ENCODE measurements around the gene SYNE1. TPM values are rescaled to one million over a fixed set of nuclear protein-coding genes. Genes with fewer than 3 reads are reported as not detected.

Gene SYNE1
- total RNA-seq, 3 donors from 2014 or later (not counting 1 experiment from before 2014, with no cell fraction given), result 489 to 570 (median 498) TPM

DNA sequence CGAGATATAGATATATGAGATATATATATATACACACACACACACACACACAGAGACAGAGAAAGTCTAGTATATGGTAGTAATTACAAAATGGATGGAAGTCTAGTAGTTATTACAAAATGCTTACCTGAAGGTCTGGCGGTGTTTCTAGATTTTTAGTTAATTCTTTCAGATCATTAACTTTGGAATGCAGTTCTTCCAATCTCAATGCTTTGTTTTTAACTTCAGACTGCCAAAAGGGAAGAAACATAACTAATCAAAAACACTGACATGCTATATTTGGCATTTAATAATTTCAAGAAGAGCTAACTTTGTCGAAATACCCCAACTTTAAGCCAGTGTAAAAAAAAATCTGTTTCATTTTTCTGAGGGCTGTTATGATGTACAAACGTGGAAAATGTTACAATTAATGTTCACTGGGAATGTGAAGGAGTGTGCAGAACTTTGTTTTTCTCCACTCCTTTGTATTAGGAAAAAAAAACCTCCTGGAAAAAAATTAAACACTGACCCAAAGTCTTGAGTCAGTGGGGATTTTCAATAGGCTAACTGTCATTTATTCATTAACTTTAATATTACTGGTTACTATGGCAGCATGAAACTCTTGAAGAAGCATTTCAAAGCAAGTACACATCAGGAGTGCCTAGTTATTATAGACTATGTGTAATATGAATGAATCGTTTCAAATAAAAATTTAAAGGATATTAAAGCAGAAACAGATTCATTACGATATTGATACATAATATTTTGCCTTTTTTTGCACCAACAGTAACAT, 232.9 kb downstream of the SYNE1 start:
- Histone ChIP-seq H3K9me3 (ENCODE audit: control insufficient read depth, insufficient read depth, low read length) (no peaks in the 10 kb centered on the region), H3K27ac (ENCODE audit: low read length) (no peak overlapping the region), H3K27me3 (ENCODE audit: control insufficient read depth, insufficient read depth, low read length) (no peaks in the 10 kb centered on the region), H3K4me3 (ENCODE audit: low read length) (no peak overlapping the region), H3K36me3 (ENCODE audit: control insufficient read depth, insufficient read depth, low read length) (peaks cover 77% of the 10 kb centered on the region), H3K4me1 (ENCODE audit: control insufficient read depth, insufficient read depth, low read length) (no peaks in the 10 kb centered on the region)
- H3K27me3 Mint-ChIP-seq (ENCODE audit: low read depth in 2 of 2), result no peaks in the 10 kb centered on the region
- TF ChIP-seq, protein P1, sequence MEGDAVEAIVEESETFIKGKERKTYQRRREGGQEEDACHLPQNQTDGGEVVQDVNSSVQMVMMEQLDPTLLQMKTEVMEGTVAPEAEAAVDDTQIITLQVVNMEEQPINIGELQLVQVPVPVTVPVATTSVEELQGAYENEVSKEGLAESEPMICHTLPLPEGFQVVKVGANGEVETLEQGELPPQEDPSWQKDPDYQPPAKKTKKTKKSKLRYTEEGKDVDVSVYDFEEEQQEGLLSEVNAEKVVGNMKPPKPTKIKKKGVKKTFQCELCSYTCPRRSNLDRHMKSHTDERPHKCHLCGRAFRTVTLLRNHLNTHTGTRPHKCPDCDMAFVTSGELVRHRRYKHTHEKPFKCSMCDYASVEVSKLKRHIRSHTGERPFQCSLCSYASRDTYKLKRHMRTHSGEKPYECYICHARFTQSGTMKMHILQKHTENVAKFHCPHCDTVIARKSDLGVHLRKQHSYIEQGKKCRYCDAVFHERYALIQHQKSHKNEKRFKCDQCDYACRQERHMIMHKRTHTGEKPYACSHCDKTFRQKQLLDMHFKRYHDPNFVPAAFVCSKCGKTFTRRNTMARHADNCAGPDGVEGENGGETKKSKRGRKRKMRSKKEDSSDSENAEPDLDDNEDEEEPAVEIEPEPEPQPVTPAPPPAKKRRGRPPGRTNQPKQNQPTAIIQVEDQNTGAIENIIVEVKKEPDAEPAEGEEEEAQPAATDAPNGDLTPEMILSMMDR (IDR thresholded peaks at IDR 0.05), result no peak
- H3K4me1 Mint-ChIP-seq, result no peaks in the 10 kb centered on the region
- 100% methylated on average over 2 of the region's 6 CpGs for WGBS (ENCODE audit: insufficient coverage)
- intact Hi-C loops (cut with micrococcal nuclease), result no loop called here
- peaks cover 19% of the 10 kb centered on the region for H3K36me3 Mint-ChIP-seq
- ATAC-seq (no peak), DNase-seq (no peak)
- H3K9me3 Mint-ChIP-seq, result no peaks in the 10 kb centered on the region
- no peak overlapping the region for H3K27ac Mint-ChIP-seq
- H3K4me3 Mint-ChIP-seq, result no peak overlapping the region

DNA sequence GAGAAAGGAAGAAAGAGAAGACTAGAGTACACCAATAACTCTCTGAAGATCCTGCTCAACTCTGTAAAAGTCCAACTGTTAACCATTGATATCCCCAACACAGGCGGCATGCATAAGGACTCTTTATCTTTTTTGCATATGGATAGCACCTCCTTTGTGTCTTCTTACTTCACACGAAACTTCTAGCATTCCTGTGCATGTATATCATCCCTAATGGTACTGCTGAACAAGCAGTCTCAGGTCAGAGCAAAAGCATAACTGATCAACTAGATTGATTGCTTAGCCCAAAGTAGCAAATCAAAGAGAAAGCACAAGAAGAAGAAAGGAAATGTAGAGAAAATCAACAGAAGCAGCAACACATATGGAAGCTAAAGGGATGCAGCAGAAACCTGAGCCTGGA, 234.4 kb downstream of the SYNE1 start:
- Mint-ChIP-seq H3K9me3 (no peaks in the 10 kb centered on the region), H3K4me3 (no peak overlapping the region), H3K27ac (peak overlapping the region; percentile 12 to 27), H3K4me1 (no peaks in the 10 kb centered on the region), H3K36me3 (peaks cover 26% of the 10 kb centered on the region), H3K27me3 (ENCODE audit: low read depth in 2 of 2) (no peaks in the 10 kb centered on the region)
- ATAC-seq, result no peak
- TF ChIP-seq, protein P1 (IDR thresholded peaks at IDR 0.05), result no peak
- intact Hi-C loops (cut with micrococcal nuclease), result no loop called here
- Histone ChIP-seq H3K27ac (ENCODE audit: low read length) (no peak overlapping the region), H3K9me3 (ENCODE audit: control insufficient read depth, insufficient read depth, low read length) (no peaks in the 10 kb centered on the region), H3K27me3 (ENCODE audit: control insufficient read depth, insufficient read depth, low read length) (no peaks in the 10 kb centered on the region), H3K36me3 (ENCODE audit: control insufficient read depth, insufficient read depth, low read length) (peaks cover 82% of the 10 kb centered on the region), H3K4me1 (ENCODE audit: control insufficient read depth, insufficient read depth, low read length) (no peaks in the 10 kb centered on the region), H3K4me3 (ENCODE audit: low read length) (no peak overlapping the region)
- DNase-seq, result no peak
- 89% methylated on average over 2 of the region's 2 CpGs for WGBS (ENCODE audit: insufficient coverage)

DNA sequence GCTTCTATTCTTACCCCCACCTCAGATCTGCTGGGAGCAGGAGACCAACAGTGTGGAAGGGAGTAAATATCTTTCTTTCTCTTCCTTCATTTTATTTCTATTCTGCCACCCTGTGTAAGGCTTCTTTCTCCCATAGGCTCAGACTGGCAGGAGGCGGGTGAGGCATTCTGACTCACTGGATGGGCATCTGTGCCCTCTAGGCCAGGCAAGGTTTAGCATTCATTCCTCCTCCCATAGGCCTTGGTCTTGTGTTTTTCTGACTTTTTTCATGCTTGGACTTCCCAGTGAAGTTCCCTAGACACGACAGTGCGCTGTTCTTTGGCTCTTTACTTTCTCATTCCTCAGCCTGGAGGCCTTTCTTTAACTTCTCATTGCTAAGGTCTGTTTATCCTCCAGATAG, 235.2 kb downstream of the SYNE1 start:
- intact Hi-C loops (cut with micrococcal nuclease), result no loop called here
- WGBS (ENCODE audit: insufficient coverage), result 89% methylated on average over 3 of the region's 3 CpGs
- Mint-ChIP-seq H3K9me3 (no peaks in the 10 kb centered on the region), H3K27me3 (ENCODE audit: low read depth in 2 of 2) (no peaks in the 10 kb centered on the region), H3K27ac (peak overlapping the region; percentile 12 to 27), H3K36me3 (peaks cover 31% of the 10 kb centered on the region), H3K4me3 (no peak overlapping the region), H3K4me1 (no peaks in the 10 kb centered on the region)
- peaks cover 82% of the 10 kb centered on the region for H3K36me3 ChIP-seq (ENCODE audit: control insufficient read depth, insufficient read depth, low read length)
- no peaks in the 10 kb centered on the region for H3K4me1 ChIP-seq (ENCODE audit: control insufficient read depth, insufficient read depth, low read length)
- no peaks in the 10 kb centered on the region for H3K27me3 ChIP-seq (ENCODE audit: control insufficient read depth, insufficient read depth, low read length)
- no peaks in the 10 kb centered on the region for H3K9me3 ChIP-seq (ENCODE audit: control insufficient read depth, insufficient read depth, low read length)
- DNase-seq, result no peak
- H3K4me3 ChIP-seq (ENCODE audit: low read length), result no peak overlapping the region
- TF ChIP-seq, protein P1 (IDR thresholded peaks at IDR 0.05), result no peak
- H3K27ac ChIP-seq (ENCODE audit: low read length), result no peak overlapping the region
- ATAC-seq, result no peak

GRCh38 chr6:152399399-152399798, 237.8 kb downstream of the SYNE1 start:
- H3K36me3 Mint-ChIP-seq, result peaks cover 55% of the 10 kb centered on the region
- no peak overlapping the region for H3K27ac Mint-ChIP-seq

More at GRCh38 chr6:152399399-152399798, 237.8 kb downstream of the SYNE1 start:
- H3K4me3 ChIP-seq (ENCODE audit: low read length), result no peak overlapping the region
- WGBS (ENCODE audit: insufficient coverage), result 97% methylated on average over 4 of the region's 5 CpGs
- Mint-ChIP-seq H3K4me1 (no peaks in the 10 kb centered on the region), H3K4me3 (no peak overlapping the region), H3K9me3 (no peaks in the 10 kb centered on the region), H3K27me3 (ENCODE audit: low read depth in 2 of 2) (no peaks in the 10 kb centered on the region)
- no peak for ATAC-seq
- DNase-seq, result no peak
- no peaks in the 10 kb centered on the region for H3K27me3 ChIP-seq (ENCODE audit: control insufficient read depth, insufficient read depth, low read length)
- TF ChIP-seq, protein P1 (IDR thresholded peaks at IDR 0.05), result no peak
- no peak overlapping the region for H3K27ac ChIP-seq (ENCODE audit: low read length)
- intact Hi-C loops (cut with micrococcal nuclease), result no loop called here
- no peaks in the 10 kb centered on the region for H3K9me3 ChIP-seq (ENCODE audit: control insufficient read depth, insufficient read depth, low read length)
- no peaks in the 10 kb centered on the region for H3K4me1 ChIP-seq (ENCODE audit: control insufficient read depth, insufficient read depth, low read length)
- peaks cover 86% of the 10 kb centered on the region for H3K36me3 ChIP-seq (ENCODE audit: control insufficient read depth, insufficient read depth, low read length)

All from natural killer cell (primary cell).